SK-N-SH treated with all-trans-retinoic acid at 6 μM for 48 hours (cell line): ENCODE measurements around the gene HSP90AB1.

Experiments
- CREB5 ChIP-seq: fragments of 250-450 bp; sonication (Bioruptor Pico); IDR thresholded peaks from 2 replicates; pipeline ENCODE4 v1.5.1; 2020; ENCODE audit warnings: low read depth, mild to moderate bottlenecking, moderate library complexity
- OSR1 ChIP-seq: fragments of 250-450 bp; sonication (Bioruptor Pico); IDR thresholded peaks from 2 replicates; pipeline ENCODE4 v1.8.0; 2022; ENCODE audit warnings: moderate library complexity, mild to moderate bottlenecking, inconsistent platforms
- RARB ChIP-seq: fragments of 250-450 bp; sonication (Bioruptor Pico); IDR thresholded peaks from 2 replicates; pipeline ENCODE4 v1.8.0; 2021; ENCODE audit warnings: mild to moderate bottlenecking, moderate library complexity
- TOX ChIP-seq: fragments of 250-450 bp; sonication (Bioruptor Pico); IDR thresholded peaks from 2 replicates; pipeline ENCODE4 v1.8.0; 2021; ENCODE audit warnings: mild to moderate bottlenecking, moderate library complexity, borderline replicate concordance
- ZFP30 ChIP-seq: fragments of 450-650 bp; formaldehyde crosslinking; IDR thresholded peaks from 2 replicates; pipeline ENCODE4 v1.5.0; 2022; ENCODE audit warnings: mild to moderate bottlenecking, moderate library complexity
- ZNF70 ChIP-seq: fragments of 450-650 bp; formaldehyde crosslinking; IDR thresholded peaks from 2 replicates; pipeline ENCODE4 v1.5.0; 2020; ENCODE audit warnings: mild to moderate bottlenecking, moderate library complexity
- ZNF8 ChIP-seq: fragments of 450-650 bp; formaldehyde crosslinking; IDR thresholded peaks from 2 replicates; pipeline ENCODE4 v1.5.0; 2020; ENCODE audit warnings: mild to moderate bottlenecking, moderate library complexity
- TF ChIP-seq, protein P1 (sequence below): fragments of 250-450 bp; sonication (Bioruptor Pico); IDR thresholded peaks from 2 replicates; pipeline ENCODE4 v1.8.0; 2020; ENCODE audit warnings: mild to moderate bottlenecking, moderate library complexity, borderline replicate concordance

- TF ChIP-seq OSR1 (CRISPR knock-in tag) (no peak), TOX (CRISPR knock-in tag) (no peak), ZFP30 (CRISPR knock-in tag) (no peak), ZNF70 (CRISPR knock-in tag) (no peak), RARB (CRISPR knock-in tag) (no peak), CREB5 (CRISPR knock-in tag) (no peak), ZNF8 (no peak)
- TF ChIP-seq, protein P1, sequence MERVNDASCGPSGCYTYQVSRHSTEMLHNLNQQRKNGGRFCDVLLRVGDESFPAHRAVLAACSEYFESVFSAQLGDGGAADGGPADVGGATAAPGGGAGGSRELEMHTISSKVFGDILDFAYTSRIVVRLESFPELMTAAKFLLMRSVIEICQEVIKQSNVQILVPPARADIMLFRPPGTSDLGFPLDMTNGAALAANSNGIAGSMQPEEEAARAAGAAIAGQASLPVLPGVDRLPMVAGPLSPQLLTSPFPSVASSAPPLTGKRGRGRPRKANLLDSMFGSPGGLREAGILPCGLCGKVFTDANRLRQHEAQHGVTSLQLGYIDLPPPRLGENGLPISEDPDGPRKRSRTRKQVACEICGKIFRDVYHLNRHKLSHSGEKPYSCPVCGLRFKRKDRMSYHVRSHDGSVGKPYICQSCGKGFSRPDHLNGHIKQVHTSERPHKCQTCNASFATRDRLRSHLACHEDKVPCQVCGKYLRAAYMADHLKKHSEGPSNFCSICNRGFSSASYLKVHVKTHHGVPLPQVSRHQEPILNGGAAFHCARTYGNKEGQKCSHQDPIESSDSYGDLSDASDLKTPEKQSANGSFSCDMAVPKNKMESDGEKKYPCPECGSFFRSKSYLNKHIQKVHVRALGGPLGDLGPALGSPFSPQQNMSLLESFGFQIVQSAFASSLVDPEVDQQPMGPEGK (CRISPR knock-in tag) = no peak
Observed at GRCh38 chr6:44297063-44298038, 50.5 kb downstream of the HSP90AB1 start.
